ENCODE measurements around the gene NKX1-1. TPM values are rescaled to one million over a fixed set of nuclear protein-coding genes. Genes with fewer than 3 reads are reported as not detected.

Gene NKX1-1
- total RNA-seq, 1 experiment from 2014 or later = not detected

DNA sequence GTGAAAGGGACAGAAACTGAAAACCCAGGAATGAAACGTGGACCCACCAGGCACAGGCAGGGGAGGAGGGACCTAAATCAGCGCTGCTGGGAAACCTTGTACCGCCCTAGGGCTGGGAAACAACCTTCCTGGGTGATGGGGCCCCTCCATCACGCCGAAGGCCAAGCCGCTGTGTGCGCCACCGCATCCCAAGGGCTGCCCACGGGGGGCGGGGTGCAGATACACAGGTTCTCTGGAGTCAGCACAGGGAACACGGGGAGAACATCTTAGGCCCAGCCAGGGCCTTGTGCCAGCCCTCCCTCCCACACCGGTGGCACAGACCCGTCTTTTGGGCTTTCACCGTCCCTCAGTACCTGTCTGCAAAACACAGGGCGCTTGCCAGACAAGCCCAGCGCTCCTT lies 46.3 kb downstream of the NKX1-1 start (continued):
- TF ChIP-seq, protein P1, sequence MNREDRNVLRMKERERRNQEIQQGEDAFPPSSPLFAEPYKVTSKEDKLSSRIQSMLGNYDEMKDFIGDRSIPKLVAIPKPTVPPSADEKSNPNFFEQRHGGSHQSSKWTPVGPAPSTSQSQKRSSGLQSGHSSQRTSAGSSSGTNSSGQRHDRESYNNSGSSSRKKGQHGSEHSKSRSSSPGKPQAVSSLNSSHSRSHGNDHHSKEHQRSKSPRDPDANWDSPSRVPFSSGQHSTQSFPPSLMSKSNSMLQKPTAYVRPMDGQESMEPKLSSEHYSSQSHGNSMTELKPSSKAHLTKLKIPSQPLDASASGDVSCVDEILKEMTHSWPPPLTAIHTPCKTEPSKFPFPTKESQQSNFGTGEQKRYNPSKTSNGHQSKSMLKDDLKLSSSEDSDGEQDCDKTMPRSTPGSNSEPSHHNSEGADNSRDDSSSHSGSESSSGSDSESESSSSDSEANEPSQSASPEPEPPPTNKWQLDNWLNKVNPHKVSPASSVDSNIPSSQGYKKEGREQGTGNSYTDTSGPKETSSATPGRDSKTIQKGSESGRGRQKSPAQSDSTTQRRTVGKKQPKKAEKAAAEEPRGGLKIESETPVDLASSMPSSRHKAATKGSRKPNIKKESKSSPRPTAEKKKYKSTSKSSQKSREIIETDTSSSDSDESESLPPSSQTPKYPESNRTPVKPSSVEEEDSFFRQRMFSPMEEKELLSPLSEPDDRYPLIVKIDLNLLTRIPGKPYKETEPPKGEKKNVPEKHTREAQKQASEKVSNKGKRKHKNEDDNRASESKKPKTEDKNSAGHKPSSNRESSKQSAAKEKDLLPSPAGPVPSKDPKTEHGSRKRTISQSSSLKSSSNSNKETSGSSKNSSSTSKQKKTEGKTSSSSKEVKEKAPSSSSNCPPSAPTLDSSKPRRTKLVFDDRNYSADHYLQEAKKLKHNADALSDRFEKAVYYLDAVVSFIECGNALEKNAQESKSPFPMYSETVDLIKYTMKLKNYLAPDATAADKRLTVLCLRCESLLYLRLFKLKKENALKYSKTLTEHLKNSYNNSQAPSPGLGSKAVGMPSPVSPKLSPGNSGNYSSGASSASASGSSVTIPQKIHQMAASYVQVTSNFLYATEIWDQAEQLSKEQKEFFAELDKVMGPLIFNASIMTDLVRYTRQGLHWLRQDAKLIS (CRISPR knock-in tag; IDR thresholded peaks at IDR 0.05; ENCODE audit: borderline replicate concordance) = no peak
- TF ChIP-seq, protein P2, sequence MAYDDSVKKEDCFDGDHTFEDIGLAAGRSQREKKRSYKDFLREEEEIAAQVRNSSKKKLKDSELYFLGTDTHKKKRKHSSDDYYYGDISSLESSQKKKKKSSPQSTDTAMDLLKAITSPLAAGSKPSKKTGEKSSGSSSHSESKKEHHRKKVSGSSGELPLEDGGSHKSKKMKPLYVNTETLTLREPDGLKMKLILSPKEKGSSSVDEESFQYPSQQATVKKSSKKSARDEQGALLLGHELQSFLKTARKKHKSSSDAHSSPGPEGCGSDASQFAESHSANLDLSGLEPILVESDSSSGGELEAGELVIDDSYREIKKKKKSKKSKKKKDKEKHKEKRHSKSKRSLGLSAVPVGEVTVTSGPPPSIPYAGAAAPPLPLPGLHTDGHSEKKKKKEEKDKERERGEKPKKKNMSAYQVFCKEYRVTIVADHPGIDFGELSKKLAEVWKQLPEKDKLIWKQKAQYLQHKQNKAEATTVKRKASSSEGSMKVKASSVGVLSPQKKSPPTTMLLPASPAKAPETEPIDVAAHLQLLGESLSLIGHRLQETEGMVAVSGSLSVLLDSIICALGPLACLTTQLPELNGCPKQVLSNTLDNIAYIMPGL (CRISPR knock-in tag; IDR thresholded peaks at IDR 0.05) = no peak
- TF ChIP-seq TEAD4 (CRISPR knock-in tag; IDR thresholded peaks at IDR 0.05) (no peak), GRHL2 (CRISPR knock-in tag; IDR thresholded peaks at IDR 0.05; ENCODE audit: insufficient replicate concordance, severe bottlenecking) (no peak), CREM (CRISPR knock-in tag; IDR thresholded peaks at IDR 0.05) (no peak), NR3C1 (CRISPR knock-in tag; conservative IDR thresholded peaks at IDR 0.05; ENCODE audit: low read depth) (no peak), ZNF396 (CRISPR knock-in tag; IDR thresholded peaks at IDR 0.05; ENCODE audit: borderline replicate concordance) (no peak)
- TF ChIP-seq, protein P3, sequence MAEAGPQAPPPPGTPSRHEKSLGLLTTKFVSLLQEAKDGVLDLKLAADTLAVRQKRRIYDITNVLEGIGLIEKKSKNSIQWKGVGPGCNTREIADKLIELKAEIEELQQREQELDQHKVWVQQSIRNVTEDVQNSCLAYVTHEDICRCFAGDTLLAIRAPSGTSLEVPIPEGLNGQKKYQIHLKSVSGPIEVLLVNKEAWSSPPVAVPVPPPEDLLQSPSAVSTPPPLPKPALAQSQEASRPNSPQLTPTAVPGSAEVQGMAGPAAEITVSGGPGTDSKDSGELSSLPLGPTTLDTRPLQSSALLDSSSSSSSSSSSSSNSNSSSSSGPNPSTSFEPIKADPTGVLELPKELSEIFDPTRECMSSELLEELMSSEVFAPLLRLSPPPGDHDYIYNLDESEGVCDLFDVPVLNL (CRISPR knock-in tag; IDR thresholded peaks at IDR 0.05; ENCODE audit: borderline replicate concordance, low read depth) = no peak
- TF ChIP-seq, protein P4, sequence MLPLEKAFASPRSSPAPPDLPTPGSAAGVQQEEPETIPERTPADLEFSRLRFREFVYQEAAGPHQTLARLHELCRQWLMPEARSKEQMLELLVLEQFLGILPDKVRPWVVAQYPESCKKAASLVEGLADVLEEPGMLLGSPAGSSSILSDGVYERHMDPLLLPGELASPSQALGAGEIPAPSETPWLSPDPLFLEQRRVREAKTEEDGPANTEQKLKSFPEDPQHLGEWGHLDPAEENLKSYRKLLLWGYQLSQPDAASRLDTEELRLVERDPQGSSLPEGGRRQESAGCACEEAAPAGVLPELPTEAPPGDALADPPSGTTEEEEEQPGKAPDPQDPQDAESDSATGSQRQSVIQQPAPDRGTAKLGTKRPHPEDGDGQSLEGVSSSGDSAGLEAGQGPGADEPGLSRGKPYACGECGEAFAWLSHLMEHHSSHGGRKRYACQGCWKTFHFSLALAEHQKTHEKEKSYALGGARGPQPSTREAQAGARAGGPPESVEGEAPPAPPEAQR (CRISPR knock-in tag; IDR thresholded peaks at IDR 0.05) = no peak
- TF ChIP-seq, protein P5, sequence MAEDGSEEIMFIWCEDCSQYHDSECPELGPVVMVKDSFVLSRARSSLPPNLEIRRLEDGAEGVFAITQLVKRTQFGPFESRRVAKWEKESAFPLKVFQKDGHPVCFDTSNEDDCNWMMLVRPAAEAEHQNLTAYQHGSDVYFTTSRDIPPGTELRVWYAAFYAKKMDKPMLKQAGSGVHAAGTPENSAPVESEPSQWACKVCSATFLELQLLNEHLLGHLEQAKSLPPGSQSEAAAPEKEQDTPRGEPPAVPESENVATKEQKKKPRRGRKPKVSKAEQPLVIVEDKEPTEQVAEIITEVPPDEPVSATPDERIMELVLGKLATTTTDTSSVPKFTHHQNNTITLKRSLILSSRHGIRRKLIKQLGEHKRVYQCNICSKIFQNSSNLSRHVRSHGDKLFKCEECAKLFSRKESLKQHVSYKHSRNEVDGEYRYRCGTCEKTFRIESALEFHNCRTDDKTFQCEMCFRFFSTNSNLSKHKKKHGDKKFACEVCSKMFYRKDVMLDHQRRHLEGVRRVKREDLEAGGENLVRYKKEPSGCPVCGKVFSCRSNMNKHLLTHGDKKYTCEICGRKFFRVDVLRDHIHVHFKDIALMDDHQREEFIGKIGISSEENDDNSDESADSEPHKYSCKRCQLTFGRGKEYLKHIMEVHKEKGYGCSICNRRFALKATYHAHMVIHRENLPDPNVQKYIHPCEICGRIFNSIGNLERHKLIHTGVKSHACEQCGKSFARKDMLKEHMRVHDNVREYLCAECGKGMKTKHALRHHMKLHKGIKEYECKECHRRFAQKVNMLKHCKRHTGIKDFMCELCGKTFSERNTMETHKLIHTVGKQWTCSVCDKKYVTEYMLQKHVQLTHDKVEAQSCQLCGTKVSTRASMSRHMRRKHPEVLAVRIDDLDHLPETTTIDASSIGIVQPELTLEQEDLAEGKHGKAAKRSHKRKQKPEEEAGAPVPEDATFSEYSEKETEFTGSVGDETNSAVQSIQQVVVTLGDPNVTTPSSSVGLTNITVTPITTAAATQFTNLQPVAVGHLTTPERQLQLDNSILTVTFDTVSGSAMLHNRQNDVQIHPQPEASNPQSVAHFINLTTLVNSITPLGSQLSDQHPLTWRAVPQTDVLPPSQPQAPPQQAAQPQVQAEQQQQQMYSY (CRISPR knock-in tag; IDR thresholded peaks at IDR 0.05) = no peak
- TF ChIP-seq, protein P6, sequence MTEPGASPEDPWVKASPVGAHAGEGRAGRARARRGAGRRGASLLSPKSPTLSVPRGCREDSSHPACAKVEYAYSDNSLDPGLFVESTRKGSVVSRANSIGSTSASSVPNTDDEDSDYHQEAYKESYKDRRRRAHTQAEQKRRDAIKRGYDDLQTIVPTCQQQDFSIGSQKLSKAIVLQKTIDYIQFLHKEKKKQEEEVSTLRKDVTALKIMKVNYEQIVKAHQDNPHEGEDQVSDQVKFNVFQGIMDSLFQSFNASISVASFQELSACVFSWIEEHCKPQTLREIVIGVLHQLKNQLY (CRISPR knock-in tag; IDR thresholded peaks at IDR 0.05) = no peak

DNA sequence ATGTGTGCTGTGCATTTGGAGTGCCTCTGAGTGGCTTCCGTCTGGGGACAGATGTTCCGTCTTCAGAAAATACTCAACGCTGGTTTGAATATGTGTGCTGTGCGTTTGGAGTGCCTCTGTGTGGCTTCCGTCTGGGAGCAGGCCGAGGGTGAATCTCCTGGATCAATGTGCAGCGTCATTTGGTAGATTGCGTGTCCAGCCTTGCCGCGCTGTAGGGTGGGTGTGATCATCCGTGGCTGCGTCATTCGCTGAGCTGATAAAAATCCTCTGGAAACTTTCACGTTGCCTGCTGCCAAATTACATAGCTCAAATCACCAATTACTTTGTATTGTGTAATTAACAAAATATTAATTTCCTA lies 47.1 kb downstream of the NKX1-1 start:
- Mint-ChIP-seq H3K36me3 (peaks cover 3% of the 10 kb centered on the region; the same call in 1 of the 2 replicates), H3K27ac (0 out of 2 replicates have a peak overlapping the region, but pooled peaks have one; percentile 23), H3K27me3 (ENCODE audit: low read depth) (no peaks in the 10 kb centered on the region), H3K9me3 (no peaks in the 10 kb centered on the region), H3K4me1 (peaks cover 7% of the 10 kb centered on the region), H3K4me3 (no peak overlapping the region)
- ATAC-seq = no peak
- no peak for DNase-seq (ENCODE audit: low spot score)
- ChIA-PET CTCF (interaction anchor here (0.9 kb wide), 1 partner anchor 190 kb away, joined by 3 read pairs; no protein-coding TSS in a partner anchor), POLR2A (no interaction called here)
- TF ChIP-seq IRF2 (CRISPR knock-in tag; IDR thresholded peaks at IDR 0.05; ENCODE audit: borderline replicate concordance, low read depth) = no peak
- TF ChIP-seq NFATC4 (CRISPR knock-in tag; IDR thresholded peaks at IDR 0.05) = no peak
- no peak for TF ChIP-seq ZBTB21 (CRISPR knock-in tag; IDR thresholded peaks at IDR 0.05; ENCODE audit: borderline replicate concordance)
- no peak for TF ChIP-seq CREB1 (CRISPR knock-in tag; IDR thresholded peaks at IDR 0.05)
- no peak for TF ChIP-seq FOXK1 (CRISPR knock-in tag; IDR thresholded peaks at IDR 0.05)
- TF ChIP-seq, protein P7, sequence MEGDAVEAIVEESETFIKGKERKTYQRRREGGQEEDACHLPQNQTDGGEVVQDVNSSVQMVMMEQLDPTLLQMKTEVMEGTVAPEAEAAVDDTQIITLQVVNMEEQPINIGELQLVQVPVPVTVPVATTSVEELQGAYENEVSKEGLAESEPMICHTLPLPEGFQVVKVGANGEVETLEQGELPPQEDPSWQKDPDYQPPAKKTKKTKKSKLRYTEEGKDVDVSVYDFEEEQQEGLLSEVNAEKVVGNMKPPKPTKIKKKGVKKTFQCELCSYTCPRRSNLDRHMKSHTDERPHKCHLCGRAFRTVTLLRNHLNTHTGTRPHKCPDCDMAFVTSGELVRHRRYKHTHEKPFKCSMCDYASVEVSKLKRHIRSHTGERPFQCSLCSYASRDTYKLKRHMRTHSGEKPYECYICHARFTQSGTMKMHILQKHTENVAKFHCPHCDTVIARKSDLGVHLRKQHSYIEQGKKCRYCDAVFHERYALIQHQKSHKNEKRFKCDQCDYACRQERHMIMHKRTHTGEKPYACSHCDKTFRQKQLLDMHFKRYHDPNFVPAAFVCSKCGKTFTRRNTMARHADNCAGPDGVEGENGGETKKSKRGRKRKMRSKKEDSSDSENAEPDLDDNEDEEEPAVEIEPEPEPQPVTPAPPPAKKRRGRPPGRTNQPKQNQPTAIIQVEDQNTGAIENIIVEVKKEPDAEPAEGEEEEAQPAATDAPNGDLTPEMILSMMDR (IDR thresholded peaks at IDR 0.05) = no peak
- TF ChIP-seq, protein P8, sequence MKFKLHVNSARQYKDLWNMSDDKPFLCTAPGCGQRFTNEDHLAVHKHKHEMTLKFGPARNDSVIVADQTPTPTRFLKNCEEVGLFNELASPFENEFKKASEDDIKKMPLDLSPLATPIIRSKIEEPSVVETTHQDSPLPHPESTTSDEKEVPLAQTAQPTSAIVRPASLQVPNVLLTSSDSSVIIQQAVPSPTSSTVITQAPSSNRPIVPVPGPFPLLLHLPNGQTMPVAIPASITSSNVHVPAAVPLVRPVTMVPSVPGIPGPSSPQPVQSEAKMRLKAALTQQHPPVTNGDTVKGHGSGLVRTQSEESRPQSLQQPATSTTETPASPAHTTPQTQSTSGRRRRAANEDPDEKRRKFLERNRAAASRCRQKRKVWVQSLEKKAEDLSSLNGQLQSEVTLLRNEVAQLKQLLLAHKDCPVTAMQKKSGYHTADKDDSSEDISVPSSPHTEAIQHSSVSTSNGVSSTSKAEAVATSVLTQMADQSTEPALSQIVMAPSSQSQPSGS (CRISPR knock-in tag; IDR thresholded peaks at IDR 0.05; ENCODE audit: borderline replicate concordance, low read depth) = no peak
